Uterine smooth muscle cell (primary cell): ENCODE measurements around the gene RPGR. TPM values are rescaled to one million over a fixed set of nuclear protein-coding genes. Genes with fewer than 3 reads are reported as not detected.

Source experiments
- total RNA-seq: library from RNA; depleted of rRNA; stranded (reverse); fragments of >200 nt; gene quantifications from 2 replicates; pipeline ENCODE4 v1.2.3, GENCODE V29; 2014

Gene RPGR, protein sequence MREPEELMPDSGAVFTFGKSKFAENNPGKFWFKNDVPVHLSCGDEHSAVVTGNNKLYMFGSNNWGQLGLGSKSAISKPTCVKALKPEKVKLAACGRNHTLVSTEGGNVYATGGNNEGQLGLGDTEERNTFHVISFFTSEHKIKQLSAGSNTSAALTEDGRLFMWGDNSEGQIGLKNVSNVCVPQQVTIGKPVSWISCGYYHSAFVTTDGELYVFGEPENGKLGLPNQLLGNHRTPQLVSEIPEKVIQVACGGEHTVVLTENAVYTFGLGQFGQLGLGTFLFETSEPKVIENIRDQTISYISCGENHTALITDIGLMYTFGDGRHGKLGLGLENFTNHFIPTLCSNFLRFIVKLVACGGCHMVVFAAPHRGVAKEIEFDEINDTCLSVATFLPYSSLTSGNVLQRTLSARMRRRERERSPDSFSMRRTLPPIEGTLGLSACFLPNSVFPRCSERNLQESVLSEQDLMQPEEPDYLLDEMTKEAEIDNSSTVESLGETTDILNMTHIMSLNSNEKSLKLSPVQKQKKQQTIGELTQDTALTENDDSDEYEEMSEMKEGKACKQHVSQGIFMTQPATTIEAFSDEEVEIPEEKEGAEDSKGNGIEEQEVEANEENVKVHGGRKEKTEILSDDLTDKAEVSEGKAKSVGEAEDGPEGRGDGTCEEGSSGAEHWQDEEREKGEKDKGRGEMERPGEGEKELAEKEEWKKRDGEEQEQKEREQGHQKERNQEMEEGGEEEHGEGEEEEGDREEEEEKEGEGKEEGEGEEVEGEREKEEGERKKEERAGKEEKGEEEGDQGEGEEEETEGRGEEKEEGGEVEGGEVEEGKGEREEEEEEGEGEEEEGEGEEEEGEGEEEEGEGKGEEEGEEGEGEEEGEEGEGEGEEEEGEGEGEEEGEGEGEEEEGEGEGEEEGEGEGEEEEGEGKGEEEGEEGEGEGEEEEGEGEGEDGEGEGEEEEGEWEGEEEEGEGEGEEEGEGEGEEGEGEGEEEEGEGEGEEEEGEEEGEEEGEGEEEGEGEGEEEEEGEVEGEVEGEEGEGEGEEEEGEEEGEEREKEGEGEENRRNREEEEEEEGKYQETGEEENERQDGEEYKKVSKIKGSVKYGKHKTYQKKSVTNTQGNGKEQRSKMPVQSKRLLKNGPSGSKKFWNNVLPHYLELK
- total RNA-seq, result 7.6 and 17.3 TPM in 2 replicates

GRCh38 chrX:38327007-38327774, at the start of gene RPGR:
RPGR (minus strand) TSS chrX:38327509; CDS start chrX:38327367, 142 bp downstream.

GRCh38 chrX:38352362-38352761, 25.1 kb upstream of the RPGR start, which contains the start of gene OTC:
OTC (plus strand) TSS chrX:38352604; CDS start chrX:38352697, 93 bp downstream.

DNA sequence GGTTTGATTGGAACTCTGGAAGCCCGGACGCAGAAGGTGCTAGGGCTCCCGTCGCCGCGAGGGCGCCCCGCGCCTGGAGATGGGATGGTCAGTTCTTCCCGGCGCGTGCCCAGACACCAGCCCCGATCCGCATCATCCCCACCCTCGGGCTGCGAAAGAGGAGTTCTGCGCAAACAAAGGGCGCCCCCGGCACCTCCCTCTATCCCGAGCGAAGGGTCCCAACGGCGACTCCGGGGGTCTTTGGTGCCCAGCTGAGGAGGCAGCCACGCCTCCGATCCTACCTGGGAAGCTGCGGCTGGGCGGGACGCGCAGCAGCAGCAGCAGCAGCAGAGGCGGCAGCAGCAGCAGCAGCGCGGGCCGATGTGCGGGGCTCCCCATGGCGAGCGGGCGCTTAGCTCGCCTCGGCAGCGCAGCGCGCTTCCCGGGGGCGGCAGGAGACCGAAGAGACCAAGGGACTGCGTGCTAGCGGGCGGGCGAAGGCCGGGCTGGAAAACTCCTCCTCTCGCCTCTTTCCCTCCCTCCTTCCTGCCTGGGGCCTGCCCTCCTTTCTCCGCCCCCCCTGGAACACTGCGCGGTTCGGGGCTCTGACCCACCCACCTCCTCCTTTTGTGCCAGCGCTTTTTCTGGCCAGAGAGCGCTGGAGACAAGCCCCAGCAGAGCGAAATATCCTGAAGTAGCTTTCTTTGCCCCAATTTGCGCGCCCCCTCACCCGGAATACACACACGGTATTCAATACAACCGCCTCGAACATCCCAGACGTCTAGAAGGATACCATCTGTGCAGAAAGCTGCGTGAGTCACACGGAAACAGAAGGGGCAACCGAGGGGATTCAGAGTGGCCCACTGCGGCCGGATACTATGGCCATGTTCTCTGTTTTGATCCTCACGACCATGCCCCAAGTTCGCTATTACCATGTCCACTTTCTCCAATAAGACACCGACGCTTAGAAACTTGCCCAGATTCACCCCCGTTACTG, 106.6 kb downstream of the RPGR start, which contains the start of gene SRPX:
Gene SRPX, minus strand, starts transcription at position 457 of the 976 bp plus-strand sequence. Its CDS starts 79 bp downstream, at position 378.

Other genes starting within 250 kb of the RPGR start
- 154 and 172 TPM in 2 replicates for gene SRPX, start 106.6 kb downstream of the RPGR start, total RNA-seq
- gene OTC, start 25.1 kb upstream of the RPGR start, total RNA-seq, result not detected in 2 replicates
- 0.11 TPM in 1 of 2 replicates, not detected in the other for gene TSPAN7, start 234.0 kb upstream of the RPGR start, total RNA-seq